NCI-H69 (cell line): ENCODE data around the gene CSNK1G3.
"Not testable (repeated sequence)": the region's sequence is repeated elsewhere in the genome, so short reads cannot be mapped to it uniquely, and the experiment has no call there.

Experiments
- DNase-seq: peaks from one replicate; lab custom pipeline; 2025; lab: John Stamatoyannopoulos, UW

Gene CSNK1G3

DNA sequence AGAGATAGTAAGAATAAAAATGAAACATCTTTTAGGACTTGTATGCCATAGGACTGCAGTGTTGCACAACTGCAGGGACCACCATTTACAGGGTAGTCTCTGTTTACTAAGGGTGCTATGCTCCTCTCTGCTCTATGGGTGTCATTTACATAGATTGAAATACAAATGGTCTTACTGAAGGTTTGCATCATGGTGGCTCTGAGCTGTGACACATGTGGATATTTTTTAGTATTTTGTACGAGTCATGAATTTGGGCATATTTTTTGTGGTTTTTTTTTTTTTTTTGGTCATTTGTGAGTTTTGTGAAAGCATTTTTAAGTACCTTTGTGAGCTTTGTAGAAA lies 47.4 kb downstream of the CSNK1G3 start:
- DNase-seq = no peak

DNA sequence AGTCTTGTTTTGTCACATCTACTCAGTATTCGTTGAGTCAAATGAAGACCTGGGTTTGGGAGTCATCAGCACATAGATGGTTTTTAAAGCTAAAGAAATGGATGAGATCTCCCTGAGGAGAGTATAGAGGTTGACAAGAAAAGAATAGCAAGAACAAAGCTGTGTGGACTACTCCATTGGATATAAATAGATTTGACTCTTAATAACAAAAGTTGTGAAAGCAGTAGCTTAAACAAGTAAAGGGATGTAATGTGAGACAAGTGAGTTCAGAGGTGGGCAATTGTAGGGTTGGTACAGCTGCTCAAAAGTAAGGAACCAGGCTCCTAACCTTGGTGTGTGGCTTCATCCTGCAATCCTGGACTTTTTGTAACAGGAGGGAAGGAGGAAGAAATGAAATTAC lies 49.3 kb downstream of the CSNK1G3 start:
- DNase-seq = no peak

DNA sequence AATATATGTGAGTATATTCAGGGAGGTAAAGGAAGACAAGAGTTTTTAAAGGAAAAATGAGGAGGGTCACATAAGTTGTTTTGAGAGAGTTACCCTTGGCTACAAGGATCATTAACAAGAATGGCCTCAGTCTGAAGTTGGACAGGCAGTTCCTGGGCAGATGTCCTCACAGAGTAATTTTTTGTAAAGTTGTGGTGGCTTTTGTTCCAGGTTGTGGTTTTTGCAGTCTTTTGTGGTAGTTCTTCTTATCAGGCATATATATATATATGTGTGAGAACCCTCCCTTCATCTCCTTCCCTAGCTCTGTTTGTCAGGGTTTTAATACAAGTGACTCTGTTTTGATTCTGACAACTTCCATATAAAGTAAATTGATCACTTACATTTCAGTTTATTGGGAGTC lies 60.0 kb downstream of the CSNK1G3 start:
- no peak for DNase-seq

- no peak for DNase-seq
Observed at GRCh38 chr5:123578390-123578789, 66.4 kb downstream of the CSNK1G3 start.

DNA sequence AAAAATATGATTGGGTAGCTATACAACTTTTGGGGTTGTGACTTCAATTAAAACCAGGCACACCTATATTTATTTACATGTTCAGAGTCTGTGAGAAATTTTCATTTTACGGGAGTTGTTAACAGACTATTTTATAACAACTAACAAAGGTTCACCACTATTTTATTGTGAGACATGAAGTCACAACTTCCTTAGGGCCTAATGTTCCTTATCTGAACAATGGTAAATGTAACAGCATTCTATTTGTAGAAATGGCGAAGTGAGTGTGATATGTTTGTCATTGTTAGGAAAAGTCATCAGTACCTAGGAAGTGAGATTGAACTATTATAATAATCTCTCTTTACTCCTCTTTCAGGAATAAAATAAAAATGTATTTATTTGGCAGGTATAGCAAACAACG lies 67.4 kb downstream of the CSNK1G3 start:
- DNase-seq = no peak

DNA sequence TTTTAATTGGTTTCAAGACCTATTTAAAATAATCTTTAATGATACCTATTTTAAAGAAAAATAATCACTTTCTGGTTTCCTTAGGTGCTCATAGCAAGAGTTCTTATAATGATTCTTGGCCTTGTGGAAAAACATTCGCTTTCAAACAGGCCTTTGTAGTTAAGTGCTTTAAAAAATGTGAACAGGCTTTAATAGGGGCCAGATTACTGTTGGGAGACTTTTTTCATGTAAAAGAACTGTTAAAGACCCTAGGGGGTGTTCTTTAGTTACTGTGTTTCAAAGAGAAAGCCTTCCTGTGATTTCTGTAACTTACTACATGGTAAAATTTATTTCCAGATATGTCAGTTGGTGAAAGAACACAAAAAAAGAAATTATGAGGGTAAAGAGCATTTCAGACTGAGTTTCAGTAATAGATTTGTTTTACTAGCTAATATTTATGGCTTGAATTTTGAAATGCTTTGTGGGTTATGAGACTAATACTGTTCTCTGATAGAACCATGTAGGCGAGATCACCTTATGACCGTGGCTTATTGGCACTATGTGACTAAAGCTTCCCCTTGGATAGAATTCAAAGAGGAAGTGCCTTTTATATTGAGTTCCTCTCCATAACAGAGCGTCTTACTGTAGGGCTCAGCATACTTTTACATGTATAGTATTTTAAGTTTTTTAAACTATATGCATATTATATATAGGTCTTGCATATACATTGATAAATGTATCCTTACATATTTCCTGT lies 70.7 kb downstream of the CSNK1G3 start:
- no peak for DNase-seq

DNA sequence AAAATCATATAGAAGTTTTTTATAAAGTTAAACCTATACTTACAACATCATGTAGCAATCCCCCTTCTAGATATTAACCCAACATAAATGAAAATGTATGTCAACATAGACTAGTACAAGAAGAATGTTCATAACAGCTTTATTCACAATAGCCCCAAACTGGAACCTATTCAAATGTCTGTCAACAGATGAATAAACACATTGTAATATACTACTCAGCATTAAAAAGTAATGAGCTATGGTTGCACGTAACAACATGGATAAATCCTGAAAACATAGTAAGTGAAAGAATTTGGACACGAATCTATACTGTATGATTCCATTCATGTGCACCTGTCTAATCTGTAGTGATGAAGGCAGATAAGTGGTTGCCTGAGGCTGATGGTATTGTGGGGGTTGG lies 73.9 kb downstream of the CSNK1G3 start:
- DNase-seq = no peak

GRCh38 chr5:123594434-123594833 lies 82.5 kb downstream of the CSNK1G3 start:
- DNase-seq = no peak

DNA sequence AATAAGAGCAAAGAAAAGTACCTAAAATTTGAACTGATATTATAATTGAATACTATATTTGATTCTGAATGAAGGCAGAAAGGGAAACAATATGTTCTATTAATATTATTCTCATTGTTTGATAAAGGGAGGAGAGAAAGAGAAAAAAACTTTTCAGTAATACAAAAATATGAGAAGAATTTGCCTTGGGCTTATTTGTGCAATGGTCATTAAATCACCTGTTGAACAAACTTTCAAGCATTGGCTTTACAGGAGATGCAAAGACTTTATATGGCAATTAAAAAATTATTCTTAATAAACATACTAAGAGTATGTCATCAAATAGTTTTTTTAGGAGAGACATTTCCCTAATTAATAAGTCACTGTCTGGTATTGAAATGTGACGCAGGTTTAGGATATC lies 85.0 kb downstream of the CSNK1G3 start:
- no peak for DNase-seq

- no peak for DNase-seq
Observed at GRCh38 chr5:123598028-123598689, 86.2 kb downstream of the CSNK1G3 start.

DNA sequence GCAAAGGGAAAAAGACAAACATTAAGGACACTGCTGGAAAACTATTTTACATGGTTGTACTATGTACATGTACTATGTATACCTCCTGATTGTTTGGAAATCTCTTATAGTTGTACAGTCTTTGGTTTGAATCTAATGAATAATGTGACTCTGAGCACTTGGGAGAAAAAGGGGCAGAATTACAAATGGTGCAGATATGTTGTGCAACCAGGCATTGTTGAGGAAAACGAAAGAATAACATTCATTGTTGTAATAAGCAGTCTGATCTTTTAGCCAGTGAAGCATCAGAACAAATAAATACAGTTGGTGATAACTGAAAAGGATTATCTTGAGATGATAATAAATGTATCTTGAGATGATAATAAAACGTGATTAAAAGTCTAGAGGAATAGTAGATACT lies 87.2 kb downstream of the CSNK1G3 start:
- DNase-seq = no peak

- no peak for DNase-seq
Observed at GRCh38 chr5:123601610-123602009, 89.6 kb downstream of the CSNK1G3 start.

GRCh38 chr5:123605822-123606221 lies 93.8 kb downstream of the CSNK1G3 start:
- no peak for DNase-seq

- DNase-seq = no peak
Observed at GRCh38 chr5:123610209-123610608, 98.2 kb downstream of the CSNK1G3 start.

DNA sequence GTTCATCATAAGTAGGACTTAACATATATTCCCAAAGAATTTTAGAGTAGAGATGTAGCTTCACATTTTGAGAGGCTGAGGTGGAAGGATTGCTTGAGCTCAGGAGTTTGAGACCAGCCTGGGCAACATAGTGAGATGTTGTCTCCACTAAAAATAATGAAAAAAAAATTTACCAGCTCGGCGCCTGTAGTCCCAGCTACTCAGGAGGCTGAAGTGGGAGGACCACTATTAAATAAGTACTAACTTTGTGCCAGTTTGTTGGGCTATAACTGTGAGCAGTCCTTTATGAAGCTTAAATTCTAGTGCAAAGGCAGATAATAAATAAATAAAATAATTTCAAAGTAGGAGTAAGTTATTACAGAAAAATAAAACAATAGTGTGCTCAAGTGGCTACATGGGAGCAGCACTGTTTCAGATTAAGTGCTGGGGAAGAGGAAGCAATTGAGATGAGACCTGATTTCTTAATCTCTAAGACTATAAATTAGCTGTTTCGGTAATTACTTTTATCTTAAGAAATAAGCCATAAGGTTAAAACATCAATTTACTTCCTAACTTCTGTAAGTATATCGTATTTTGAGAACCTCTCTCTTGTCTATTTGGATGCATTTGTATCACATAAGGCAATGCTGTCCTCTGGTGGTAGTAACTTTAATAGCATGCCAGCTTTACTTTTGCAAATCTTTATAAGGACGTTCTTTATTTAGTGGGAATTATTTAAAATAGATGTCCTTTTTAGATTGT lies 98.9 kb downstream of the CSNK1G3 start:
- DNase-seq = peak; percentile 68

GRCh38 chr5:123611406-123611709 lies 99.4 kb downstream of the CSNK1G3 start:
- DNase-seq = no peak

GRCh38 chr5:123617561-123617960 lies 105.6 kb downstream of the CSNK1G3 start:
- DNase-seq = no peak

- DNase-seq = no peak
Observed at GRCh38 chr5:123626051-123626450, 114.1 kb downstream of the CSNK1G3 start.

- DNase-seq = no peak
Observed at GRCh38 chr5:123628860-123629544, 117.0 kb downstream of the CSNK1G3 start.

DNA sequence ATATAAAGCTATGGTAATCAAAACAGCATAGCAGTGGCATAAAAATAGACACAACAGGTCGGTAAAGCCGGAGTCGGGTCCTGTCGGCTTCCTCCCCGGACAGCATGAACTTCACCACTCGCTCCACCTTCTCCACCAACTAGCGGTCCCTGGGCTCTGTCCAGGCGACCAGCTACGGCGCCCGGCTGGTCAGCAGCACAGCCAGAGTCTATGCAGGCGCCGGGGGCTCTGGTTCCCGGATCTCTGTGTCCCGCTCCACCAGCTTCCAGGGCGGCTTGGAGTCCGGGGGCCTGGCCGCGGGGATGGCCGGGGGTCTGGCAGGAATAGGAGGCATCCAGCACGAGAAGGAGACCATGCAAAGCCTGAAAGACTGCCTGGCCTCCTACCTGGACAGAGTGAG lies 124.0 kb downstream of the CSNK1G3 start:
- DNase-seq = no peak

DNA sequence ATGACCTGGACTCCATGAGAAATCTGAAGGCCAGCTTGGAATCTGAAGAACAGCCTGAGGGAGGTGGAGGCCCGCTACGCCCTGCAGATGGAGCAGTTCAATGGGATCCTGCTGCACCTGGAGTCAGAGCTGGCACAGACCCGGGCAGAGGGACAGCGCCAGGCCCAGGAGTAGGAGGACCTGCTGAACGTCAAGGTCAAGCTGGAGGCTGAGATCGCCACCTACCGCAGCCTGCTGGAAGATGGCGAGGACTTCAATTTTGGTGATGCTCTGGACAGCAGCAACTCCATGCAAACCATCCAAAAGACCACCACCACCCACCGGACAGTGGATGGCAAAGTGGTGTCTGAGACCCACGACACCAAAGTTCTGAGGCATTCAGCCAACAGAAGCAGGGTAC lies 125.1 kb downstream of the CSNK1G3 start:
- DNase-seq = not testable (repeated sequence)

- no peak for DNase-seq
Observed at GRCh38 chr5:123639244-123639643, 127.3 kb downstream of the CSNK1G3 start.
